Measurements from ENCODE around the gene TRAPPC12. TPM values are rescaled to one million over a fixed set of nuclear protein-coding genes. Genes with fewer than 3 reads are reported as not detected.
A peak's percentile ranks its signal among the peaks of the same experiment; 100 is the strongest.

Gene TRAPPC12
- total RNA-seq, 1 donor = 67.0 TPM

DNA sequence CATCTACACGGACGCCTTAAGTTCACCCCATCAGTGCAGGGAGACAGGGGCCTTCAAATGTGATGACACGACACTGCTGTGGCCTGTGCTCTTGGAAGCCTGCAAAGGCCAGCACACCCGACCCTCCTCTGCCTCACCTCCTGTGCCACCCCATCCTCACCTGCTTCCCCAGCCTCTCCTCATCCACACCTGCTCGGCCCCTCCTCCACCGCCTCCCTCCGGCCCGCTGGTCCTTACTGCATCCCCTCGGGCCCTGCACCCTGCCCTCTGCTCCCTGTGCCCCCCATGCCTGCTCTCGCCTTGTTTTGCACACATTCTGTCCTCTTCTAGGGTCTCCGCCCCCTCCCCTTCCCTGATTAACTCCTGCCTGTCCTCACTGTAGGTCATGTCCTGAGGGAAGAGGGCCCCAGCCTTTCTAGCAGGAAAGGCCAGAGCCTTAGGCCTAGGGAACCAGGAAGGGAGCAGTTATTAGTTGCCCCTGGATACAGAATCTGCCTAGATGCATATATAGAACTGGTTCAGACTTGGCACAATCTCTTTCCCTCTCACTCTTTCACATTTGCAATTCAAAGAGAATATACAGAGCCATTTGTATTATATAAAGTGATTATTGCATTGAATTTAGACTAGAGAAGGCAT, 39.4 kb downstream of the TRAPPC12 start:
- Histone ChIP-seq H3K9me3 (ENCODE audit: low read depth, low read length) (no peaks in the 10 kb centered on the region), H3K36me3 (ENCODE audit: insufficient read depth, low read length) (peaks cover 50% of the 10 kb centered on the region), H4K20me1 (ENCODE audit: insufficient read depth, low read length) (peaks cover 11% of the 10 kb centered on the region), H3K4me1 (ENCODE audit: insufficient read depth, low read length) (no peaks in the 10 kb centered on the region), H3K4me2 (ENCODE audit: insufficient read depth, low read length) (no peak overlapping the region), H3K79me2 (ENCODE audit: insufficient read depth, low read length) (peaks cover 19% of the 10 kb centered on the region), H3K27me3 (ENCODE audit: insufficient read depth, low read length) (no peaks in the 10 kb centered on the region), H3K4me3 (ENCODE audit: insufficient read depth, low read length) (no peak overlapping the region), H2AFZ (ENCODE audit: low read length) (no peak overlapping the region), H3K27ac (ENCODE audit: low read depth, low read length) (no peak overlapping the region)
- TF ChIP-seq, protein P1, sequence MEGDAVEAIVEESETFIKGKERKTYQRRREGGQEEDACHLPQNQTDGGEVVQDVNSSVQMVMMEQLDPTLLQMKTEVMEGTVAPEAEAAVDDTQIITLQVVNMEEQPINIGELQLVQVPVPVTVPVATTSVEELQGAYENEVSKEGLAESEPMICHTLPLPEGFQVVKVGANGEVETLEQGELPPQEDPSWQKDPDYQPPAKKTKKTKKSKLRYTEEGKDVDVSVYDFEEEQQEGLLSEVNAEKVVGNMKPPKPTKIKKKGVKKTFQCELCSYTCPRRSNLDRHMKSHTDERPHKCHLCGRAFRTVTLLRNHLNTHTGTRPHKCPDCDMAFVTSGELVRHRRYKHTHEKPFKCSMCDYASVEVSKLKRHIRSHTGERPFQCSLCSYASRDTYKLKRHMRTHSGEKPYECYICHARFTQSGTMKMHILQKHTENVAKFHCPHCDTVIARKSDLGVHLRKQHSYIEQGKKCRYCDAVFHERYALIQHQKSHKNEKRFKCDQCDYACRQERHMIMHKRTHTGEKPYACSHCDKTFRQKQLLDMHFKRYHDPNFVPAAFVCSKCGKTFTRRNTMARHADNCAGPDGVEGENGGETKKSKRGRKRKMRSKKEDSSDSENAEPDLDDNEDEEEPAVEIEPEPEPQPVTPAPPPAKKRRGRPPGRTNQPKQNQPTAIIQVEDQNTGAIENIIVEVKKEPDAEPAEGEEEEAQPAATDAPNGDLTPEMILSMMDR (IDR thresholded peaks at IDR 0.05; ENCODE audit: extremely low read depth, low read depth, low read length) = no peak
- DNase-seq (ENCODE audit: insufficient read length, low spot score, missing footprints) = no peak

DNA sequence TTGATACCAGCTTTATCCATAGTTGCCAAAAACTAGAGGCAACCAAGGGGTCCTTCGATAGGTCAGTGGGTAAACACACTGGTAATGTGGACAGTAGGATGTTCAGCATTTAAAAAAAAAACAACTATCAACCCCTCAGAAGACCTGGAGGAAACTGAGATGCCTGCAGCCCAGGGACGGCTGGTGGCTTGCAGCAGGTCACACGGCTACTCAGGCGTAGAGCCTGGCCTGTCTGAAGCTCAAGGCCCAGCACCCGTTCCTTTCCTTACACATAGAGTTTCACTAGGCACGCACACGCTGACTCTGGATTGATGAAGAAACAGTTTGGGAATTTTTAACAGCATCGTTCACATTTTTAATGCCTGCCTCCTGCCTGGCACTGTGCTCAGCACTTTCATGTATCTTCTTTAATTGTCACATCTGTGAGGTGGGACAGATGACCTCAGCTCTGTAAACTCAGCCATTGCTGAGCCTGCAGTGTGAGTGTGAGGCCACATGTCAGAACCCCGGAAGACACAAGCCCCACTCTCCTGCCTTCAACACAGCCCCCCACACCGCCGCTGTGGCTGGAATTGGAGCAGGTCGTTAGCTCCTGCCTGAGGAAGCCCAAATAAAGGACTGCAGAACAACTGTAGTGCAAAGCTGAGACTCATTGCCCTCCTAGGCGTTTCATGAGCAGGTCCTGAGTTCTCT, 40.7 kb downstream of the TRAPPC12 start:
- Histone ChIP-seq H3K4me1 (ENCODE audit: insufficient read depth, low read length) (no peaks in the 10 kb centered on the region), H2AFZ (ENCODE audit: low read length) (no peak overlapping the region), H3K4me3 (ENCODE audit: insufficient read depth, low read length) (no peak overlapping the region), H3K79me2 (ENCODE audit: insufficient read depth, low read length) (peaks cover 15% of the 10 kb centered on the region), H3K9me3 (ENCODE audit: low read depth, low read length) (no peaks in the 10 kb centered on the region), H3K36me3 (ENCODE audit: insufficient read depth, low read length) (peaks cover 55% of the 10 kb centered on the region), H3K4me2 (ENCODE audit: insufficient read depth, low read length) (no peak overlapping the region), H4K20me1 (ENCODE audit: insufficient read depth, low read length) (peaks cover 15% of the 10 kb centered on the region), H3K27me3 (ENCODE audit: insufficient read depth, low read length) (no peaks in the 10 kb centered on the region), H3K27ac (ENCODE audit: low read depth, low read length) (no peak overlapping the region)
- TF ChIP-seq, protein P1 (IDR thresholded peaks at IDR 0.05; ENCODE audit: extremely low read depth, low read depth, low read length) = no peak
- DNase-seq (ENCODE audit: insufficient read length, low spot score, missing footprints) = no peak

DNA sequence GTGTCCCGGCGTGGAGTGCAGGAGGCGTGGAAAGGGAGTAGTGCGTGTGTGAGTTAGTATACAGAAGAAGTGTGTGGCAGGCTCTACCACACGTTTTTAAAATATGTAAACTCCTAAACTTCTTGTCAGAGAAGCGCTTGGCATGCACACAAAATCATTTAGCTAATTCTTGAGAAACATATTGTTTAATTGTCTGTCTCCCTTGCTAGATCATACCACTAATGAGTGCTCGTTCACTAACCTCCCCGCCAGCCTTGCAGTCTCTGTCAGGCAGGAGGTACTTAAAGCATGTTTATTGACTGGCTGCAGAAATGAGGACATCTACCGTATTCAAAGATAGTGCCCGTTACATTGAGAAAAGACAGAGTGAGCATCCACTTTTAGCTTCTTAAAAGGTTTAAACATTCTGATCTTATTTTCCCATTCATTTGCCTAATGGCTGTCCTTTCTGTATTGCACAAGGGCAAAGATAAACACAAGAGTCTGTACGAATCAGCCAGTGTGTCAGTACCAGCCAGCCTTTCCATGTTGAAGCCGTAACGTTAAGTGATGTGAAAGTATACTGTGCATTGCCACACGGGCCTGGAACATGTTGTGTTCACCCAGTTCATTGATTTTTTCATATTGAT, 41.4 kb downstream of the TRAPPC12 start:
- H3K4me3 ChIP-seq (ENCODE audit: insufficient read depth, low read length) = no peak overlapping the region
- no peak overlapping the region for H3K4me2 ChIP-seq (ENCODE audit: insufficient read depth, low read length)
- peaks cover 56% of the 10 kb centered on the region for H3K36me3 ChIP-seq (ENCODE audit: insufficient read depth, low read length)
- H3K27me3 ChIP-seq (ENCODE audit: insufficient read depth, low read length) = no peaks in the 10 kb centered on the region
- peaks cover 15% of the 10 kb centered on the region for H3K79me2 ChIP-seq (ENCODE audit: insufficient read depth, low read length)
- no peak overlapping the region for H3K27ac ChIP-seq (ENCODE audit: low read depth, low read length)
- no peak for DNase-seq (ENCODE audit: insufficient read length, low spot score, missing footprints)
- no peaks in the 10 kb centered on the region for H3K4me1 ChIP-seq (ENCODE audit: insufficient read depth, low read length)
- no peak overlapping the region for H2AFZ ChIP-seq (ENCODE audit: low read length)
- peaks cover 15% of the 10 kb centered on the region for H4K20me1 ChIP-seq (ENCODE audit: insufficient read depth, low read length)
- TF ChIP-seq, protein P1 (IDR thresholded peaks at IDR 0.05; ENCODE audit: extremely low read depth, low read depth, low read length) = no peak
- H3K9me3 ChIP-seq (ENCODE audit: low read depth, low read length) = no peaks in the 10 kb centered on the region

DNA sequence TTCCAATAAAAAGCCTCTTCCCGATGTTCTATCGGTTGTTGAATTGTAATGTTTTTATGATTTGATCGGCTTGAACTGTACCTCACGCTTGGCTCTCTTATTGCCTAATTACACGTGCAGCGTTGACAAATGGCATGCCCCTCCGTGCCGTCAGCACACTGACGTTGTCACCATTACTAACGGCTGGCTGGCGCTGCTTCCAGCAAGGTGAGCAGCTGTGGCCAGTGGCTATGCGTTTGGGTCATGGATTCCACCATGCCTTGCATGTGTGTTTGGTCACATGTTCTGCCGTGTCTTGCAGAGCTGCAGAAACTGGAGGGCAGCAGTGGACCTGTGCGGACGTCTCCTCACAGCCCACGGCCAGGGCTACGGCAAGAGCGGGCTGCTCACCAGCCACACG, 42.1 kb downstream of the TRAPPC12 start:
- Histone ChIP-seq H3K4me2 (ENCODE audit: insufficient read depth, low read length) (no peak overlapping the region), H3K27ac (ENCODE audit: low read depth, low read length) (no peak overlapping the region), H3K36me3 (ENCODE audit: insufficient read depth, low read length) (peaks cover 57% of the 10 kb centered on the region), H3K79me2 (ENCODE audit: insufficient read depth, low read length) (peaks cover 15% of the 10 kb centered on the region), H2AFZ (ENCODE audit: low read length) (no peak overlapping the region), H3K9me3 (ENCODE audit: low read depth, low read length) (no peaks in the 10 kb centered on the region), H3K4me1 (ENCODE audit: insufficient read depth, low read length) (no peaks in the 10 kb centered on the region), H3K4me3 (ENCODE audit: insufficient read depth, low read length) (no peak overlapping the region), H4K20me1 (ENCODE audit: insufficient read depth, low read length) (peaks cover 15% of the 10 kb centered on the region), H3K27me3 (ENCODE audit: insufficient read depth, low read length) (no peaks in the 10 kb centered on the region)
- TF ChIP-seq, protein P1 (IDR thresholded peaks at IDR 0.05; ENCODE audit: extremely low read depth, low read depth, low read length) = no peak
- DNase-seq (ENCODE audit: insufficient read length, low spot score, missing footprints) = peak; percentile 78
